GOT3 (cell line): ENCODE data around the gene BRAT1.
"Not testable (repeated sequence)": the region's sequence is repeated elsewhere in the genome, so short reads cannot be mapped to it uniquely, and the experiment has no call there.

Source experiments
- DNase-seq: peaks from one replicate; lab custom pipeline; 2025; ENCODE audit warnings: mixed read lengths; lab: John Stamatoyannopoulos, UW

BRAT1 gene

GRCh38 chr7:2583798-2584580, 28.7 kb upstream of the BRAT1 start:
- no peak for DNase-seq

DNA sequence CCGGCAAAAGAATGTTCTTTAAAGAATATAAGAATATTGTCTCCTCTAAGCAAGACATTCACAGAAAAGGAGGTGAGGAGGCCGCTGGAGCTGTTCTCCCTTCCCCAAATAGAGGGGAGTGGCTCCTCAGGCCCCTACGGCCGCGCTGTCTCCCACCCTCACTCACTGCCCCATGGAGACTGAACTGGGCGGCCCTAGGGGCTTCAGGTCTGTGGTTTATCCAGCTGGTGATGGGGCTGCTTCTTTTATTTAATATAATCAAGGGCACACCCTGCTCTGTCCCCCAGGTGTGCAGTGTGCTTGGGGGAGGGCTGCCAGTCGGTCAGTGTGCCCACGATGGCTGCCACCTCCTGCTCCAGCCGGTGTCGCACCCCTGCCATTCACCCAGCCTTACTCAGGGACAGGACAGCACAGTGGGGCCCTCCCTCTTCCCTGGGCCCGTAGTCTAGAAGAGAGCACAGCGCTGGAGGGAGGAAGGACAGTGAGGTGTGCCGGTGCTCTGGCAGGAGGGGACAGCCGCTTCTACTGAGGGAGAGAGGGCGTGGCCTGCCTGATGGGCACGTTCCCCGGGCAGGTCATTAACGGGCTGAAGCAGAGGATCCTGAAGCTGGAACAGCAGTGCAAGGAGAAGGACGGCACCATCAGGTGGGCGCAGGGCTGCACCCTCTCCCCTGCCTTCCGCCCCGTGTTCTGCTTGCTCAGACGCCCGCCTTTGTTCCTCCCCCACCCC, 26.8 kb upstream of the BRAT1 start:
- DNase-seq: no peak

GRCh38 chr7:2580636-2581035, 25.3 kb upstream of the BRAT1 start:
- DNase-seq: no peak

DNA sequence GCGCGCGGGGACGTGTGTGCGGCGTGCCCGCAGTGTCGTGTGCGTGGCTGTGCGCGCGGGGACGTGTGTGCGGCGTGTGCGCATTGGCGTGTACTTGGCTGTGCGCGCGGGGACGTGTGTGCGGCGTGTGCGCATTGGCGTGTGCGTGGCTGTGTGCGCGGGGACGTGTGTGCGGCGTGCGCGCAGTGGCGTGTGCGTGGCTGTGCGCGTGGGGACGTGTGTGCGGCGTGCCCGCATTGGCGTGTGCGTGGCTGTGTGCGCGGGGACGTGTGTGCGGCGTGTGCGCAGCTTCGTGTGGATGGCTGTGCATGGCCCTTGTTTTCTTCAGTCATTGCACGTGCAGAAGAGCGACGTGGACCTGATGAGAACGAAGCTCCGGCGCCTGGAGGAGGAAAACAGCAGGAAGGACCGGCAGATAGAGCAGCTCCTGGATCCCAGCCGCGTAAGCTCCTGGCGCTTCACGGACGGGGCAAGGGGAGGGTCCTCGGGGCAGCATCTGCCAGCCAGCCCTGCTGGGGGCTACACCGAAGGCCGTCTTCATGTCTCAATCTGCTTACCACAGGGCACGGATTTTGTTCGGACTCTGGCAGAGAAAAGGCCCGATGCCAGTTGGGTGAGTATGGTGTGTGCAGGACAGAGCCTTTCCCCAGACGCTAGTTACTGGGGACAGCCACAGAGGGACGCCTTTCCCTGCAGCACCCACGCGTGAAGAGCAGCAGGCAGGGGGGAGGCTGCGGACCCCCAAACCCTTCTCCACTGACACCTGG, 22.8 kb upstream of the BRAT1 start:
- DNase-seq: no peak

DNA sequence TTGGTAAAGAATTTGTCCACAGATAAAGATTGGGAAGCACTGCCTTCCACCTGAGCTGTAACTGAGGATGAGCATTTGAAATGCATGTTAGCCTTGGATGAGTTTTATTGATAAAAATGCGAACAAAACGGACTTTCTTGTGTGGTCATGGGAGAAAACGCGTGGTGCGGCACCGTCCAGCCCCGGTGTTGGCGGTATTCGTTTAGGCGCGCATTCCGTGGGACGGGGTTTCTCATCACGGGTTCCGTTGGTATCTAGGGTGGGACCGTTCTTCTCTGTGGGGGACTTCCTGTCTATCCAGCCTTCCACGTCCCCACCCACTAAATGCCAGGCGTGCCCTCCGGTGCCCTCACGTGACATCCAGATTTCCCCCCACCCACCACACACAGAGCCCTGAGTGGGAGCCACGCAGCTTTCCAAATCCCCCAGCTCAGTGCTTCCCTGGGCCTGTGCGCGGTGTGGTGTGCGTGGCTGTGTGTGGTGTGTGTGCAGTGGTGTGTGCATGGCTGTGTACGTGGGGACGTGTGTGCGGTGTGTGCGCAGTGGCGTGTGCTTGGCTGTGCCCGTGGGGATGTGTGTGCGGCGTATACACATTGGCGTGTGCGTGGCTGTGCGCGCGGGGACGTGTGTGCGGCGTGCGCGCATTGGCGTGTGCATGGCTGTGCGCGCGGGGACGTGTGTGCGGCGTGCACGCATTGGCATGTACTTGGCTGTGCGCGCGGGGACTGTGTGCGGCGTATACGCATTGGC, 21.6 kb upstream of the BRAT1 start:
- DNase-seq: no peak

- DNase-seq: no peak
These were observed 20.5 kb upstream of the BRAT1 start for GRCh38 chr7:2575733-2576340.

- no peak for DNase-seq
These were observed 19.9 kb upstream of the BRAT1 start for GRCh38 chr7:2575046-2575732.

DNA sequence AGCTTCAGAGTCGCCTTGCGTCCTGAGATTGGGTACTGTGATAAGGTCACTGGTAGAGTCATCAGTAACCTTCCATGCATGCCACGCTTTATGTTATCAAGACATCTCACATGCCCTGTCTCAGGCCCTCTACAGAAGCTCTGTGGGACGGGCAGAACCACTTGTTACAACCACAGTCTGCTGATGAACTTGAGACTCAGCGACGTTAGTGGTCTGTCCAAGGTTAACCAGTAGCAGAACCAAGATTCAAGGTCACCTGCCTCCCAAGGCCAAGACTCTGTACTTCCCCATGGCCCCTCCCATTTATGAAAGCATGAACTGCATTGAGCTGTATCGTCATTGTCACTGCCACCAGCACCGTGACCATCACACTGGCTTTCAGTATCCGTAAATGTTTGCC, 18.4 kb upstream of the BRAT1 start:
- DNase-seq: no peak

- DNase-seq: no peak
These were observed 16.9 kb upstream of the BRAT1 start for GRCh38 chr7:2572101-2572842.

GRCh38 chr7:2571409-2571808, 16.1 kb upstream of the BRAT1 start:
- no peak for DNase-seq

DNA sequence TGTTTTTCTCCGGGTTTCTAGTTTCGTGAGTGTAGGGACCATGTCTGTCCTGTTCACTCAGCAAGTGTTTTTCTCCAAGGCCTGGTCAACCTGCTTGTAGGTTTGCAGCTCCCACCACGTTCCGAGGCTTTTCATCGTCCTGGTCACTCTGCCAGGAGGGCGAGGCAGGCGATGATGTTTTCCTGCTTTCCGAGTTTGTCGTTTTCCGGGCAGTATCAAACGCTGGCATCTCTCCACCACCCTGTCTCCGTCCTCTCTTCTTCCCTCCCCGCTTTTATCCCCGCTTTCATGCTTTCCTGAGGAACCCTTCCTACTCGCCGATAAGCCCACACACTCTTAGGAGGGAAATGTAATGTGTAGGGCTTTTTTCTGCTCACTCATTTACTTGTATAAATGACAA, 14.7 kb upstream of the BRAT1 start:
- DNase-seq: no peak

DNA sequence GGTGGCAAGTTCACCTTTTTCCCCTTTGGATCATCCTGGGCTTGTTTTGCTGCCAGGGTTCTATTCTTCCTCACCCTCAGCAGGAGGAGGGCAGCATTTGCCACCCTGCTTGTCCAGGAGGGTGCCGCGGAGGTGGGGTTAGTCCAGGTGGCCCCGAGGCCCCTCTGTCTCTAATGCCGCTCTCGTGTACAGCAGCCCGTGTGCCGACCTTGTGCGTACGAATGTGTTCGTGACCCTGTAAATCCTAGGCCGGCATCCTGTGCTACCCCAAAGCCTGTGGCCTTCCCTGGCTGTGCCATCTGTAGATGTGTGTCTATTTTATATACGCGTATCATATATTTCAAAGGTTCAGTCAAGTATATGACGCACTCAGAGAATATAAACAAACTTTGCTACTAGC, 14.1 kb upstream of the BRAT1 start:
- DNase-seq: no peak

DNA sequence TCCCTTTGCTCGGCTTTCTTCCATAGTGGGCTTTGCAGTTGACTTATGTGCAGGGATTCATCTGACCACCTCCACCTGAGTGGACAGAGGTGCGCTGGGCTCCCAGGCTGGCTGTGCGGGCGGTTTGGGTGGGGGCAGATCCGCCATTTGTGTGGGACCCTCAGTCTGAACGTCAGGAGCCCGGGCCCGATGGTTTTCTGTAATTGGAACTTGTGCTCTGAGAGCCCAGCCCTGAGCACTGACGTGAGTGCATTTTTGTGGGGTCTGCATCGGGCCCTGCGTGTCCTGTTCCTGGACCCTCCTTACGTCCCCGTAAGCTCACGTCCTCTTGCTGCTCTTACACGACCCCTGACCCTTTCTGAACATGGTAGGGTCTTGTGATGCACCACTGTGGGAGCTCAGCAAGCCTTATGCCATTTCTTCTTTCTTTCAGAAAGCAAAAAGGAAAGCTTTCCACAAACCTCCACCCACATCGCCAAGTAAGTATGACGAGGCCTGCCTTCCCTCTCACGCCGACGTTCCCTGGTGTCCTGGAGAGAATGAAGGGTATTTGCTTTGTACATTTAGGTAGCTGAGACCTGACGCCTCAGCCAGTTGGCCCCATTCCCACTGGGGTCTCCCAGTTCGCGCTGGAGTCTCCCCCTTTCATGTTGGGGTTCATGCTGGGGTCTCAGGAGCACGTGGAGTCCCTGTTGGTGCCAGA, 13.3 kb upstream of the BRAT1 start:
- no peak for DNase-seq

- DNase-seq: no peak
These were observed 12.5 kb upstream of the BRAT1 start for GRCh38 chr7:2567679-2568278.

- no peak for DNase-seq
These were observed 11.8 kb upstream of the BRAT1 start for GRCh38 chr7:2566890-2567678.

DNA sequence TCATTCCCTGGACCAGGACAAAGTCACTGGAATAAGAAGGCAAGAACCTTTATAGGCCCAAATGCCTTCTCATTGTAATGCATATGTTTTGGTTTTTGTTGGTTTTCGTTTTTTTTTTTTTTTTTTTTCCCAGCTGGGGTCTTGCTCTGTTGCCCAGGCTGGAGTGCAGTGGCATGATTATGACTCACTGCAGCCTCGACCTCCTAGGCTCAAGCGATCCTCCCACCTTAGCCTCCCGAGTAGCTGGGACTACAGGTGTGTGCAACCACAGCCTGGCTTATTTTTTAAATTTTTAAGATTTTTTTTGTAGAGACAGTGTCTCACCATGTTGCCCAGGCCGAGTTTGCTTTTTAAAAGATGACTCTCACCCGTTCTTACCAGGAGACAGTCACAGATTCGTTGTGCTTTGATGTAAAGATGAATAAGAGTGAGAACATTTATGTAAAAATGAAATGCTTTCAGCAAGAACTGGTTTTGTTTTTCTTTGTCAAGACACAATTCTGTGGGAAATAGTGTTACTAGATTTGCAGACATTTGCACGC, 11.1 kb upstream of the BRAT1 start:
- DNase-seq: no peak

DNA sequence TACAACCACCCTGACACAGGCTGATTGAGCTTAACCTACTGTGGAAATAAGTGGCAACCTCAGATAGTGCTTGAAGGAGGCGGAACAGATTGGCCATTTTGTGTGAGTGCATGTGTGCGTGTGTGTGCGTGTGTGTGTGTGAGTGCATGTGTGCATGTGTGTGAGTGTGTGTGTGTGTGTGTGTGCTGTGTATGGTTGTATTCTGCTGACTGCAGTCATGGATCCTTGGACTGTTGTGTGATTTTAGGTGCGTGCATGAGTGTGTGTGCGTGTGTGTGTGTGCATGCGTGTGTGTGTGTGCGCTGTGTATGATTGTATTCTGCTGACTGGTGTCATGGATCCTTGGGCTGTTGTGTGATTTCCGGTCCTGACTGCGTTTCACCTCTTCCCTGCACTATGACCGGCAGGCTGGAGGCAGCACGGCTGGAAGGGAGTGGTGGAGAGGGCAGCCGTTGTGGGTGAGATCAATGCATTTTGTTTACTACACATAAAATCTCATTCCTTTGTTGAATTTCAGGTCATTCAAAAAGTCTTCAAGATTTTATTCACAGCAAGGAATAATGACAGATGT, 9.7 kb upstream of the BRAT1 start:
- DNase-seq: no peak

GRCh38 chr7:2563955-2564354, 8.6 kb upstream of the BRAT1 start:
- not testable (repeated sequence) for DNase-seq
